Pancreas (tissue), 10 donors: ENCODE results near the gene KHDC1L. TPM values are rescaled to one million over a fixed set of nuclear protein-coding genes. Genes with fewer than 3 reads are reported as not detected.

Experiments used
- ATAC-seq, 4 donors: fragments of 200-7000 bp; cut with Tn5 transposase; one replicate each; pipeline versions ENCODE4 v1.8.0 to v1.9.1; 2020; ENCODE audit warnings: mild to moderate bottlenecking in 4 of 4, moderate library complexity in 4 of 4
- DNase-seq, 6 donors: peaks; one replicate each; pipeline ENCODE4 v3.0.0-alpha.2; 2020
- FAIRE-seq: peaks from 2 replicates; lab custom pipeline; 2012; peaks lifted over from hg19 to GRCh38; lab: Jason Lieb, UNC
- H3K27ac ChIP-seq, 4 donors: fragments of 200-600 bp; sonication (generic); 1 replicate in 3 of 4; 2 replicates in 1 of 4; pipeline versions ENCODE4 v1.5.0 to v1.8.0; 2020
- H3K27me3 ChIP-seq, 4 donors: fragments of 200-600 bp; one replicate each; pipeline ENCODE4 v1.8.0; 2021
- H3K36me3 ChIP-seq, 3 donors: fragments of 200-600 bp; sonication (generic) in 1 of 3; one replicate each; pipeline versions ENCODE4 v1.5.0 to v1.8.0; 2020 to 2021
- H3K4me1 ChIP-seq, 3 donors: fragments of 200-600 bp; one replicate each; pipeline ENCODE4 v1.8.0; 2021
- H3K4me3 ChIP-seq, 4 donors: fragments of 200-600 bp; sonication (generic) in 2 of 4; one replicate each; pipeline versions ENCODE4 v1.5.0 to v1.8.0; 2020 to 2021
- H3K9me3 ChIP-seq, 4 donors: fragments of 200-600 bp; one replicate each; pipeline ENCODE4 v1.8.0; 2021
- WGBS, 2 donors: extraction: QIAGEN DNeasy Blood & Tissue Kit; methylation state at CpG; one replicate each; pipeline ENCODE4 v1.1.7; 2013; 5-methylcytosine and 5-hydroxymethylcytosine counted together
- intact Hi-C, 3 donors: fragments of 100-400 bp; cut with DNase I; formaldehyde crosslinking; loops; one replicate each; pipeline versions ENCODE4 v1.11.1 to v1.14.2; 2022
- polyA plus RNA-seq, 2 donors: library from polyadenylated mRNA; stranded (reverse); fragments of 200-250 nt; gene quantifications; one replicate each; pipeline ENCODE4 v1.2.3, GENCODE V29; 2013
- total RNA-seq, 6 donors: library from RNA; stranded (reverse); fragmentation: NEBNext Ultra II Directional in 4 of 6; extraction: Animal tissue kit (Norgen Biotek cat#: 25700) in 4 of 6; gene quantifications; one replicate each; pipeline versions ENCODE4 v1.2.1 to v1.2.4, GENCODE V29; 2021 to 2023
- TF ChIP-seq, protein P1 (sequence below), 4 donors: fragments of 200-600 bp; sonication (generic) in 3 of 4; IDR thresholded peaks; one replicate each; pipeline versions ENCODE4 v1.5.0 to v1.8.0; 2021; ENCODE audit warnings: antibody characterized with exemption in 4 of 4
- donor health status: healthy with polysubstance abuse.
- donor health status: DM: no; HTN: no; CAD: no; lungs with moderate emphysema.
- donor health status: DM: no; HTN: no; CAD: no.
- donor health status: control.
- donor health status: control.
- donor health status: Bipolar disorder and iron deficiency.
- donor health status: DM: yes; HTN: yes; CAD: no.
- donor health status: DM: no; HTN: no; CAD: no.
- donor health status: DM: no; HTN: no; CAD: no.
- donor health status: DM: yes; HTN: yes; CAD: no.

The KHDC1L gene
- total and polyA plus RNA-seq, 8 donors = 0.28 to 0.38 TPM; not detected in 6

DNA sequence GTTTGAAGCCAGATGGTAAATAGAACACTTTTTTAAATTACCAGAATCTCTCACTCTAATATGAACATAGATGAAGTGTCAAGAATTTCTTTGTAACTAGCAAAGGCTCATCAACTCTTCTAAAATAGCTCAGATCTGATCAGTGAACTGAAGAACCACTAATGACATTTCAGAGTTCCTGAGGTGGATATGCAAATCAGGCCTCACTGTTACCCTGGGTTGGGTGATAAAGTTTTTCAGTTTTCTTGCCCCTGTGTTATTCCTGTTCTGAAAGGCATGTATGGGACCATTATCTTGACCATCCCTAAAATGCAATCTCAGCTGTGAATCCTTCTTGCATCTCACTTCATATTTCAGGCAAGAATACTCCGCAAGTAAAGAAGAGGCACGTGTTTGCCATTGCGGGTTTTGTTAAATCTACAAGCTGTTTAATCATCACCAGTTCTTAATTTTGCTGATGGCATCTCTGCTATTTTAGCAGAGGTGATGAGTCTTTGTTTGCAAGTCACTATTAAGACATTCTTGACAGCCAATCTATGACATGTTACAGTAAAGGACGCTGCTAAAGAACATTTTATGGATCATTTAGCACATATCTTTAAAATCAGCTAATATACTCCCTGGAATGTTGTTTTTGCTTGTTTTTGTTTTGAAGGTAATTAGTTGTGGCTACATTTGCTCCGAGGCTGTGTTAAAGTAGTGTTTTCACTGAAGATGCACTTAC is 47.9 kb downstream of the KHDC1L start:
- no peaks in the 10 kb centered on the region for H3K27me3 ChIP-seq
- 57 to 65% methylated on average over 5 of the region's 5 CpGs for WGBS, 2 donors
- TF ChIP-seq, protein P1, sequence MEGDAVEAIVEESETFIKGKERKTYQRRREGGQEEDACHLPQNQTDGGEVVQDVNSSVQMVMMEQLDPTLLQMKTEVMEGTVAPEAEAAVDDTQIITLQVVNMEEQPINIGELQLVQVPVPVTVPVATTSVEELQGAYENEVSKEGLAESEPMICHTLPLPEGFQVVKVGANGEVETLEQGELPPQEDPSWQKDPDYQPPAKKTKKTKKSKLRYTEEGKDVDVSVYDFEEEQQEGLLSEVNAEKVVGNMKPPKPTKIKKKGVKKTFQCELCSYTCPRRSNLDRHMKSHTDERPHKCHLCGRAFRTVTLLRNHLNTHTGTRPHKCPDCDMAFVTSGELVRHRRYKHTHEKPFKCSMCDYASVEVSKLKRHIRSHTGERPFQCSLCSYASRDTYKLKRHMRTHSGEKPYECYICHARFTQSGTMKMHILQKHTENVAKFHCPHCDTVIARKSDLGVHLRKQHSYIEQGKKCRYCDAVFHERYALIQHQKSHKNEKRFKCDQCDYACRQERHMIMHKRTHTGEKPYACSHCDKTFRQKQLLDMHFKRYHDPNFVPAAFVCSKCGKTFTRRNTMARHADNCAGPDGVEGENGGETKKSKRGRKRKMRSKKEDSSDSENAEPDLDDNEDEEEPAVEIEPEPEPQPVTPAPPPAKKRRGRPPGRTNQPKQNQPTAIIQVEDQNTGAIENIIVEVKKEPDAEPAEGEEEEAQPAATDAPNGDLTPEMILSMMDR (IDR thresholded peaks at IDR 0.05) = no peak
- no peak overlapping the region for H3K27ac ChIP-seq
- no peaks in the 10 kb centered on the region for H3K36me3 ChIP-seq
- FAIRE-seq (no peak), ATAC-seq (no peak), DNase-seq (no peak)
- H3K4me1 ChIP-seq = no peaks in the 10 kb centered on the region
- H3K4me3 ChIP-seq = no peak overlapping the region
- H3K9me3 ChIP-seq = no peaks in the 10 kb centered on the region
- intact Hi-C loops = no loop called here

GRCh38 chr6:73176057-73176456 is 49.2 kb downstream of the KHDC1L start:
- Histone ChIP-seq H3K9me3 (no peaks in the 10 kb centered on the region), H3K4me3 (no peak overlapping the region)
- no peak for DNase-seq

GRCh38 chr6:73174646-73175045 is 50.6 kb downstream of the KHDC1L start:
- Histone ChIP-seq H3K4me1 (no peaks in the 10 kb centered on the region), H3K9me3 (no peaks in the 10 kb centered on the region), H3K4me3 (no peak overlapping the region), H3K36me3 (no peaks in the 10 kb centered on the region), H3K27ac (no peak overlapping the region), H3K27me3 (no peaks in the 10 kb centered on the region)
- no peak for ATAC-seq
- intact Hi-C loops = no loop called here
- WGBS, 2 donors = 73 to 81% methylated on average over 4 of the region's 4 CpGs
- FAIRE-seq = no peak
- DNase-seq = no peak
- TF ChIP-seq, protein P1 (IDR thresholded peaks at IDR 0.05) = no peak

More at GRCh38 chr6:73176057-73176456, 49.2 kb downstream of the KHDC1L start:
- ATAC-seq (no peak), FAIRE-seq (no peak)
- Histone ChIP-seq H3K27ac (no peak overlapping the region), H3K27me3 (no peaks in the 10 kb centered on the region), H3K4me1 (no peaks in the 10 kb centered on the region), H3K36me3 (no peaks in the 10 kb centered on the region)
- intact Hi-C loops = no loop called here
- TF ChIP-seq, protein P1 (IDR thresholded peaks at IDR 0.05) = no peak
- WGBS, 2 donors = 65 to 72% methylated on average over 6 of the region's 6 CpGs

Other genes with a start within 250 kb of the KHDC1L start
- 1 to 10 TPM in 5 of 6 donors, under 1 TPM in 1; 0.98 to 1.8 (median 1.3) TPM for gene KHDC1, start 37.7 kb upstream of the KHDC1L start, total RNA-seq
- gene KHDC1, start 37.7 kb upstream of the KHDC1L start, polyA plus RNA-seq = 1 to 10 TPM; 1.9 to 2.9 TPM
- gene DPPA5, start 128.8 kb upstream of the KHDC1L start, total RNA-seq = not detected
- gene DPPA5, start 128.8 kb upstream of the KHDC1L start, polyA plus RNA-seq = not detected
- gene KHDC3L, start 137.2 kb upstream of the KHDC1L start, total RNA-seq = not detected
- gene KHDC3L, start 137.2 kb upstream of the KHDC1L start, polyA plus RNA-seq = not detected
- gene OOEP, start 144.4 kb upstream of the KHDC1L start, total RNA-seq = under 1 TPM in 3 of 6 donors, not detected in 3; 0.32 to 0.46 (median 0.43) TPM
- gene OOEP, start 144.4 kb upstream of the KHDC1L start, polyA plus RNA-seq = under 1 TPM in 1 of 2 donors, not detected in 1; 0.73 TPM
- under 1 TPM in 5 of 6 donors, not detected in 1; 0.28 to 0.55 (median 0.51) TPM for gene DDX43, start 169.3 kb upstream of the KHDC1L start, total RNA-seq
- 1 to 10 TPM in 1 of 2 donors, under 1 TPM in 1; 0.95 to 1.6 TPM for gene DDX43, start 169.3 kb upstream of the KHDC1L start, polyA plus RNA-seq
- 1 to 10 TPM in 5 of 6 donors, under 1 TPM in 1; 0.97 to 2.9 (median 1.4) TPM for gene CGAS, start 226.8 kb upstream of the KHDC1L start, total RNA-seq
- under 1 TPM; 0.70 to 0.84 TPM for gene CGAS, start 226.8 kb upstream of the KHDC1L start, polyA plus RNA-seq
- 10 to 100 TPM in 4 of 6 donors, 1 to 10 TPM in 2; 8.9 to 14.7 (median 10.6) TPM for gene MTO1, start 236.2 kb upstream of the KHDC1L start, total RNA-seq
- gene MTO1, start 236.2 kb upstream of the KHDC1L start, polyA plus RNA-seq = 10 to 100 TPM in 1 of 2 donors, 1 to 10 TPM in 1; 8.8 to 11.4 TPM